HG02642 (cell line): Measurements from ENCODE around the gene SFXN5.

ENCODE experiments used
- ATAC-seq: cut with Tn5 transposase; IDR thresholded peaks from one replicate; pipeline ENCODE4 v1.9.1; 2021; ENCODE audit warnings: mild to moderate bottlenecking; ENCODE audit not compliant: unreplicated experiment, poor library complexity

SFXN5 gene

DNA sequence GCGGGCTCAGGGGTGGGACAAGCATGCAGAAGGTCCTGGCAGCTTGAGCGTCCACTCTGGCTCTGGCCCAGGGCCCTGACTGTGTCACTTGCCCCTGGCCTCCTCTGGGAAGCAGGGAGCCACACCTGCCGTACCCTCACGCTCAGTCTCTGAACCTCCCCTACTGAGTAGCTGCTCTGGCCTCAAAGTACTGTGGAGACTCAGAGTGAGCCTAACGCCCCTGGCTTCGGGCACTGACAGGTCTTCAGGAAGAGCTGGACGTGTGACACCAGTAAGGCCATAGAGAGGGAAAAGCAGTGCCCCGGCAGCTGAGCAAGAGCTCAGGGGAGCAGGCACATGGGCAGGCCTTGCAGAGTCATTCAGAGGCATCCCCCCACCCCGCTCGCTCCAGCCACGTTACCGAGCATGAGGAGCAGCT lies 73.3 kb downstream of the SFXN5 start:
- ATAC-seq, result no peak

DNA sequence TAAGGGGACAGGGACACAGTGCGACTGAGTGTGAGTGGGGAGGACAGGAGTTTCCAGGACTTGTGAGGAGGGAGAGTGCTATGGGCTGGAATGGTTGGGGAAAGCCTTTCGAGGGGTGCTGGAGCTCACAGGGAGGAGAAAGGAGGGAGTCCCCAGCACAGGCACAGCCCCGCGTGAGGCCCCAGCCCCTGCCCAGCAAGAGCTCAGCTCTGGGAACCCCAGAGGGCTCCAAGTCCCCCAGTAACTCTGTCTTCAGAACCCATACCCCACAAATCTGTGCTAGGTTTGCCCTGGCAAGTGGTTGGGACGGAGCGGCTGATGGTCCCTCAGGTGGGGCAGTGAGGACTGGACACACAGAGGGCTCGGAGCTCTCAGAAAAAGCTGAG lies 75.4 kb downstream of the SFXN5 start:
- no peak for ATAC-seq

DNA sequence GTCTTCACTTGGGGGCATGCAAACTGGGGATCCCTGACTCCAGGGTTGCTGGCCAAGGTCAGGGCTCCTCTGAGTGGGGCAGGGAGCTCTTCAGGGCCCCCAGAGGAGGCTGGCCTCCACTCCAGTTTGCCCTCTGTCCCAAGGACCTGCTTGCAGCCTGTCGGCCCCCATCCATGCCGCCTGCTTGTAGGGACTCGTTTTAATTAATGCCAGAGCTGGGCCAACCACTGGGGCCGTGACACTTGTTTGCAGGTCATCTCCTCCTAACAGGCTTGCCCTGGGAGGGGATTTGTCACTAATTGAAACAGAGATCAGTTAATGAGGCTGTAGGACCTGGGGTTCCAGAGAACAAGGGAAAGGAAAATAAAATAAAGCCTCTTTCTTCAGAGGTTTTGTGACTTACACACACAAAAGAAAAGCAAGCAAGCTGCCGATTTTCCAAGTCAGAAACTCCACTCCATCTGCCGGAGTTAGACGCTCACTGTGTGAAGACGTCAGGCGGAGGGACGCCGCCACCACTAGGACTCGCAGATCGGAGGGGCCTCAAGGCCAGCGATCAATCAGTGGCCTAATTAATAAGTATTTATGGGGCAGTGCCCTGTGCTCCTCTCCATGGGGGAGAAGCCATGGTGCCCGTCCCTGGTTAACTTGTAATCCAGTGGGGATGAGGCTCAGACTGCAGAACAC lies 75.9 kb downstream of the SFXN5 start:
- no peak for ATAC-seq

DNA sequence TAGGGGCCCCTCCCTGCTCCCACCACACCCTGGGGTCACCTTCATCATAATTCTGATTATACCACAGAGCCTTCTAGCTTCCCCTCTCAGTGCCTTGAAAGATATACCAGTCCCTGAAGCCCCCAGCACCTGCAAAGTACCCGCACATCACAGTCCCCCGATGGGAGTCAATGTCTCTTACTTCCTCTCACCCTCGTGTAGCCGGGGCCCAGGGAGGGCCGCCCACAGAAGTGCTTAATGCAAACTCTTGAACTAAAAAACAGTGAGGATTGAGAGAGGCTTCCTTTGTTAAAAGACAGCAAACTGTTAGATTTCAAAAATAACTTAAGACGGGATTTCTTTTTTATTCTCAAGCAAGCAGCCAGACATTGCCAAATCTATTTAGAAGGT lies 76.5 kb downstream of the SFXN5 start:
- ATAC-seq, result no peak

DNA sequence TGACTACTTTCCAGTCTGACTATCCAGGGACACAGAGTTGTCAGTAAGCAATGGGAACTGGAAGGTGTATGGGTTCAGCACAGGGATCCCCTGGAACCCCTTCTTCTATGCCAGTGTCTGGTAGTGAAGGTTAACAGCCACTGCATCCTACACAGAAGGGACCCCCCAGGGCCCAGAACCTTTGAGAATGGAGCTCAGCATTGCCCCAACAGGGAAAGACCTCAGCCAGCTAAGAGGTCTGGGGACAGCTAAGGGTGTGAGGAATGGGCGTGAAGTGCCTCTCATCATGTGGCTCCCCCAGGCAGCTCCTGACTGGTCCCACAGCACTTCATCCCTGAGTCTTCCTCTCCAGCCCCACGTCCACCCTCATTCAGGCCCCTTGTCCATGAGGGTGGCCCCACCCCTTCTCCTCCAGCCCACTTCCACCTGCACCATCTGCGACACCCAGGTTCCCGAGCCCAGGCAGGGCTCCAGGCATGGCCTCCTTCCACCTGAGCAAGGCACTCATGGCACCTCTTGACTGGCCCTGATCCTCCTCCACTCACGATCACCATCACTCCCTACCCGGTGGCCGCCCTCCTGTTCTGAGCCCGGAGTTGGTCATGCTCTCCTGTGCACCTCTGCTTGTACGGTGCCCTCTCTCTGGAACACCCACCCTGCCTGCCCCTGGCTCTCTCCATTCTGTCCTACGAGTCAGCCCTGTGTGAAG lies 77.1 kb downstream of the SFXN5 start:
- ATAC-seq, result no peak

DNA sequence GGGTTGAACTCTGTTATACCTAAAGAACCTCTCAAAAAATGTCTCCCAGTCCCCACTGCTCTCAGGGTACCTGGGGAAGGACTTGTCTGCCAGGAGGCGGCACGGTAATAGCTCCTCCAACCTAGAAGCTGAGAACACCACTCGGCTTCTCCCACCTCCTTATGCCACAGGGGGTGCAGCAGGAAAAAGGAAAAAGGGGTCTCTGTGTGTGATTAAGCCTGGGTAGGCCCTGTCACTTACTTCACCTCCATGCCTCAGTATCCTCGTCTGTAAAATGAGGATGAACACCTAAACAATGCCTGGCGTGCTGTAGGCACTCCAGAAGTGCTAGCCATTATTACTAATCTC lies 77.6 kb downstream of the SFXN5 start:
- no peak for ATAC-seq

DNA sequence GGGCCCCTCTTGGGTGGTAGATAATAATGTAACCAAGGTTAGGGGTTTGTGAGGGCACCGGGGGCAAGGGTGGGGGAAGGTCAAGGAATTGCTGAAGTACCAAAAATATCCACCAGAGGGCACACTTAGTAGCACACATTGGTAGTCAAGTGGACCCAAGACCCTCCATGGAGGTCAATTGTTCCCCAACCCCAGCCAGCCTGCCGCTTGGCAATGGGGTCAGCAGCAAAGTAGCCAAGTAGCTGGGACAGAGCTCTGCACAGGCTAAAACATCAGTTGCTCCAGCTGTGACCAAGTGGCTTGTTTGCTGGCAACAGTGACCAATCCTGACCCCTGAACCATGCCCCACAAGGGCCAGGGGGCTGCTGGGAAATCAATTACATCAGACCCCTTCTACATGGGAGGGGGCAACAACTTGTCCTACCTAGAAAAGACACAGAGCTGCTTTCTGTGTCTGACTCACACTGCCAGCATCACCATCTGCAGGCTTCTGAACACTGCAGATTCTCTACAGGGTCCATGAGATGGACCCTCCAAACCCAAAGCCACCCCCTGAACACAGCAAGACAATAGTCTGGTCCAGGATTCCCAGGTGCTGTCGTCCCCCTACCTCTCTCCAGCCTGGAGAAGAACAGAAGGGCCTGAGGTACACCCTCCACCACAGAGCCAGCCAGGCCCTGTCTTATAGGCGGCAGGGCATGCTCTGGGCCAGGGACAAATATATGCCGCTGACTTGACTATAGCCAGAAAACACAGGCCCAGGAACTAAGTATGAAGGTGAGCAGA lies 78.2 kb downstream of the SFXN5 start:
- ATAC-seq, result no peak

DNA sequence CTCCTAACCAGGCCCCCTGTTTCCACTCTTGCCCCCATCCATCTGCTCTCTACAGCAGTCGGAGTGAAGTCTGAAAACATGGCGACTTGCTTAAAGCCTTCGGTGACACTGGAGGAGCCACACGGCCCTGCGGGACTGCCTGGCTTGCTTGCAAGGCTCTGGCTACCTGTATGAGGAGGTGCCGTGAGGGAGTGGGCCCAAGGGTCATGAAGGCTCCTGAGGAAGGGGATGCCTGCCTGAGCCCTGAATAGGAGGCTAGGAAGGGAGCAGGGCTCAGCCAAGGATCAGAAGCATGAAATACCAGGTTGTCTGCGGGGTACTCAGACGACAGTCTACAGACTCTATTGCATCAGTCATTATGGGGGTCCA lies 78.8 kb downstream of the SFXN5 start:
- ATAC-seq, result no peak

DNA sequence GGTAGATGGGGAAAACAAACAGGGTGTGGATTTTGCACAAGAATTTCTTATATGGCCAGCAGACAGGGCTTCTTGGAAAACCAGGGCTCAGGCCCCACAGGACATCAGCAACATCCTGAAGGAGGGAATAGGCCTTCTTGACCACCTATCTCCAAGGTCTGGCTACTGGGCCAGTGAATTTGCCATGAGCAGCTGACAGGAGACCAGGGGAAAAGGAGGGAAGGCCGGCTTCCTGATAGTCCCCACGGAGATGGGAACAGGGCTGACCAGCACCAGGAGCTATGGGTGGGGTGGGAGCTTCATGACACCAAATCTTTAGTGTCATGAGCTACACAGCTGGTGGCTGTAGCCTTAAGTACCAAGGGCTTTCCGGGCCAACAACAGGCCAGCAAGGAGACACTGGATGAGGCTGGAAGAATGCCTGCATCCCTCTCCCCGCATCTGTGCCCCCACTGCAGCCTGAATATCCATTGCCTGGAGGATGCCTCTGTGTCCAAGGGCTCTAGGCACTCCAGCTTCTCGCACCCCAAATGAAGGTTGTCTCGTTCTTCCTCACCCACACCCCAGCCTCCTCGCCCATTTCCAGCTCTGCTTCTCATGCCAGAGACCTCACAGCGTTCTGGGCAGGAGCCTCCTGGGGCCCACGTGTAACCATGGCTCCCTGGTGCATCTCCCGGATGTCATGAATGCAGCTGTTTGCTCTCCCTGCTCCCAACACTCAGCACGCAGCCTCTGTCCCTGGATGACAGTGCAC lies 79.4 kb downstream of the SFXN5 start:
- no peak for ATAC-seq

DNA sequence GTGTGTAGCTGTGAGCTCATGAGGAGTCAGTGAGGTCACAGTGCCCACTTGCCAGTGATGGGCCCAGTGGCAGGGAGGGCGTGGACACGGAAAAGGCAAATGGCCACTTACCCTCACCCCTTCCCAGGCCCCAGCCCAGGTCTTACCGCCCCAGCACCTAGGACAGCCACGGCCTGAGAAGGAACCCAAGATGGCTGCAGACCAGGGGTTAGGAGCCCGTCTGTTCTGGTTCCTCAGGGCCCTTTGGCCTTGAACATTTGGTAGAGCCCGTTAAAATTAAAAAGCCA lies 80.1 kb downstream of the SFXN5 start:
- ATAC-seq, result no peak

DNA sequence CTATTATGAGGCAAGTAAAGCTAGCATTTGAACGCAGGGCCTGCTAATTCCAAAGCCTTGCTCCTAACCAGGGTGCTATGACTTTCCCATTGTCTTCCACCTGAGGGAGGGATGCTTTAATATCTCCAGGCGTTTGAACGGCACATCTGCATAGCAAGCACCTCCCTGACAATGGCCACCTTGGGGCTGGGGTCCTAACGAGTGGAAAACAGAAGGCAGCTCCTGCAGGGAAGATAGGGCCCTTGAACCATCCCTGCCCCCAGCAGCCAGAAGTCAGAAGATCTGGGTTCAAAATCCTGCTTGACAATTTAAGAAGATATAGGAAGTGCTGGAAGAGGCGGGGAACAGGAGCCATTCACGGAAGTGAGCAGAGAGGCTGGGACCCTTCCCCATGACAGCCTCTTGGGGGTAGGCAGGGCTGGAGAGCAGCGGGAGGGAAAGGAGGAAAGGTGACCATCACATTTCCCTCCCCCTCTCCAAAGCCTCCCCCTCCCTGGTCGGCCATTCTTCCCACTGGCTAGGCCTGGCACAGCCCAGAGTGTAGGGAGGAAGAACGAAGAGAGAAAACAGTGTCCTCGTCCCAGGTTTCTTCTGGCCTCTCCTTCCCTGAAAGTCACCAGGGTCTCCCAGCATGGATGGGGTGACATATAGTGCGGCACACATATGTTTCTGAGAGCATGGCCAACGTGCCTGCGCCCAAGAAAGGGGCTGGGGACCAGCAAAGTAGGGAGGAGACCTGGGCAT lies 80.6 kb downstream of the SFXN5 start:
- no peak for ATAC-seq

DNA sequence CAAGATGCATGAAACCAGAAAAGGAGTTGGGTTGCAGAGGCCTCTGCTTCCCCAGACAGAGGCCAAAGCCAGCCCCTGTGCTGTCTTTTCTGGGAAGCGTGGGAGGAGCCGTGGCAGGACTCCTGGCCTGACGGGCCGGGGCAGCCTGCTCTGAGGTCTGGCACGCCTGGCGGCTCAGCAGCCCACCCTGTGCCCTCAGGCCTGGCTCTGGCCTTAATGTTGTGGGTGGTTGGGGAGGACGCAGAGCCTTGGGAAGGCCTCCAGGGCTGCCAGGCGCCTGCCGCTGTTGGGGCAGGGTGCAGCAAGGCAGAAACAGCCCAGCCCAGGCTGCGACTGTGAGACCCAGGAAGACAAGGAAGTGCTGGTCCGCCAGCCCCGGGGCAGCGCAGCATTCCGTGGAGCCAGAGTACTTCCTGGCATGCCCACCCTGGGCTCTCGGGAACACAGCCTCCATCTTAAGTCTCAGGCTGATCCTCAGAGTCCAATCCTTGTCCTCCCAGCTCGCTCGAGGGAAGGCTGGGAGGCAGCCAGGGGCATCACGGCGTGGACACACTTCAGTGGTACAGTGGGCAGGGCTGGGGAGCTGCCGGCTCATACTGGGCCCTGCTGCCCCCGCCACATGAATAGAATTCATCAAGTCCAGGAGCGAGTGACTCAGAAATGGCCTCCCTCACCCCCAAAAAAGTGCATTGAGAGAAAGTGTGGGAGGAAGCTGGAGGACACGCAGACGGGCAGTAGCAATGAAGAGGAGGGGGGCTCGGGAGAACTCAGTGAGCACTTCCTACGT lies 81.5 kb downstream of the SFXN5 start:
- ATAC-seq, result no peak

DNA sequence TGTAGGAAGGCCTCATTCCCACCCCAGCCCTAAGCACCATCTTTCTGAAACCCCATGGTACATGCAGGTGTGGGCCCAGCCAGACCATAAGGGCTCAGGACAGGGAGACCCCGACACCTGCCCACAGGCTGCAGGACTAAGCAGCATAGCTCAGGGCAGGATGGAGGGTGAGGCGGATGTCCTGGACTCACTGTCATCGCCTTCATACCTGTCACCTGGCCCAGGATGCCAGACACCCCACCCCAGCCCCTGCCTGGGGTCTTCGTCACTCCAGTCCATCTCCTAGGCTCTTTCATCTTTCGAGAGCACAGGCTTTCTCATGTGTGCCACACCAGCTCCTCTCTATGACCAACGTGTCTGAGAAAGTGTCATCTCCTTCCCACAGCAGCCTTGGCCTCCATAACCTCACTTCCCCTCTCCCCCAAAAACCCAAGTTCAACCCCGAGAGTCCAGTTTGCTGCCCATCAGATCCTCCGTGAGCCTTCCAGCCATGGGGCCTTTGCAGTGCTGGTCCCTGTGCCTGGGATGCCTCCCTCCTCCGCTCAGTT lies 82.7 kb downstream of the SFXN5 start:
- no peak for ATAC-seq

DNA sequence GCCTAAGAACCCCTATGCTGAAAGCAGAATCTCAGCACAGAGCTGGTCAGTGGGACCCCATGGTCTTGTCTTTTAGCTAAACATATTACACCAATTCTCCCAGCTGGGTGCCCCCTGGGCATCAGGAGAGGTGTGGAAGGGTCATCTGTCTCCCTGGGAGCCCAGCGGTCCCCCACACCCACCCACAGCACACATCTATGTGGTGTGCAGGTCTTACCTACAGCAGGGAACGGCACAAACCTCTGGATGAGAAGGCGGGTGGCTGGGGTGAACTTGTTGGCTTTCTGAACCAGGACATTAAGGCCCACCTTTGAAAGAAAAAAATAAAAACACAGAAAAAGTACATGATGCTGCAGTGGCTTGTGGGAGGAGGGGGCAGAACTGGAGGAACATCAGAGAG lies 83.5 kb downstream of the SFXN5 start:
- no peak for ATAC-seq

DNA sequence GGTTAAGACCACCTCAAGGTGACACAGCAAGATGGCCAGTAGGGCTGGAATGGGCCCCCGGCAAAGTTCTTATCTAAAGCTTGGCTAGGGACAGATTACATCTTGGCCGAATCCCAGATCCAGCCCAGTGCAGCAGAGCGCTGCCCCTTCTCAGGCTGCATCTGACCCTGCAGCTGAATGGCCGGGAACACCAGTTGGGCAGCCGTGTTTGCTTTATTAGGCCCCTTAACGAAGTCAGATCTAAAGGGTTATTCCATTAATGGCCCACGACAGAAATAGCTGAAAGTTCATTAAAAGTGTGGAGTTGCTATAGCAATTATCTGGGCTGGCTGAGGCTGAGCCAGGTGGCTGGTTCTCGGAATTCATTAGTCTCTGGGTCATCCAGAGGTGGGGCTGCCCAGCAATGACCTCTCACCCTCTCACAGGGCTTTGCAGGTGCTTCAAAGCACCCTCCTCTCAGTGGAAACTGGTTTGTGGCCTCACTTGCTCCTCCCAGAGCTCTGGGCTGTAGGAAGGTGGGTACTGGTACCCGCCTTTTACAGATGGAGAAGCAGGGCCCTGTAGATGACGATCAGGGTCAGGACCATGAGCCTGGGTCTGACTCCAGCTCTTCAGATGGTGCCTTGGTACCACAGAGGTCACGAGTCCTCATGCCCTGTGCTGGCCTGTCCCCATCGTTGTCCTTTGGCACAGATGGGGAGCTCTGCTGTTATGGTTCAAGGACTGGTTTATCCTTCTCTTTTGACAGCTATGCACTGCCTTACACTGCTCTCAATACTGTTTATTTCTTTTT lies 85.4 kb downstream of the SFXN5 start:
- ATAC-seq, result no peak

DNA sequence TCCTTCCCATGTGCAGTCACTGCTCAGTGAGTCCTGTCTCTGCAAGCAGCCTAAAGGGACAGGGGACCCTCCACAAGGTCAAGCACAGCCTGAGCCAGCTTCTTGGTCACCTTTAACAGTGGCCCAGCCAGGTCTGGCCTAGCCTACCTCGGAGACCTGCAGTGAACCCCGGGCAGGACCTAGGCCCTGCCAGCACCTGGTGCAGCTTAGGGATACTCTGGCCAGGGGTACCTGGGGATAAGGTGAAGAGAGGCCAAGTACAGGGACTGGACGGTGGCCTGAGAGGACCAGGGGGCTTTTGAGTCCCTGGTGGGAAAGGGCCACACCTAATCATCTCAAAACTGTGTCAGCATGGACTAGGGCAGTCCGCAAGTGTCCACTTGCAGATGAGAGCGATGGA lies 86.4 kb downstream of the SFXN5 start:
- ATAC-seq, result no peak

DNA sequence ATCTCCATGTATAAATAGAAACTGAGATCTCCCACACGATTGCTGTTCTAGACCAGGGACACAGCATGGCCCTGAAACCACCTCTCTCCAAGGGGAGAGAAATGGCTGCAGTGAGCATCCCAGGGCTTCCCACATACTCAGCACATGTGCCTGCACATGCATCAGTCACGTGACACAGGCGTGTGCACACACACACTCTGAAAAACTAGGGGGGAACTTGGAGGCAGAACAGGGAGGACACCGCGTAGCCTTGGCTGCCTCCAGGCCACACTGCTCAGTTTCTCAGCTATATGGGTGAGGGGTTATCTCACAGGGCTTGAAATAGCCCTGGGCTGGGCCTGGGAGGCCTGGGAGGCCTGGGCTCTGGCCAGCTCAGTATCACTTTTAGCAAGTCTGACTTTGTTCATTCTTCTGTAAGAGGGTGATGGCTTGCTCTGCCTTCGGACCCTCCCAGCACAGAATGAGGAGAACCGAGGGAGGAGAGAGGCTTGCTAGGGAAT lies 87.3 kb downstream of the SFXN5 start:
- ATAC-seq, result no peak

DNA sequence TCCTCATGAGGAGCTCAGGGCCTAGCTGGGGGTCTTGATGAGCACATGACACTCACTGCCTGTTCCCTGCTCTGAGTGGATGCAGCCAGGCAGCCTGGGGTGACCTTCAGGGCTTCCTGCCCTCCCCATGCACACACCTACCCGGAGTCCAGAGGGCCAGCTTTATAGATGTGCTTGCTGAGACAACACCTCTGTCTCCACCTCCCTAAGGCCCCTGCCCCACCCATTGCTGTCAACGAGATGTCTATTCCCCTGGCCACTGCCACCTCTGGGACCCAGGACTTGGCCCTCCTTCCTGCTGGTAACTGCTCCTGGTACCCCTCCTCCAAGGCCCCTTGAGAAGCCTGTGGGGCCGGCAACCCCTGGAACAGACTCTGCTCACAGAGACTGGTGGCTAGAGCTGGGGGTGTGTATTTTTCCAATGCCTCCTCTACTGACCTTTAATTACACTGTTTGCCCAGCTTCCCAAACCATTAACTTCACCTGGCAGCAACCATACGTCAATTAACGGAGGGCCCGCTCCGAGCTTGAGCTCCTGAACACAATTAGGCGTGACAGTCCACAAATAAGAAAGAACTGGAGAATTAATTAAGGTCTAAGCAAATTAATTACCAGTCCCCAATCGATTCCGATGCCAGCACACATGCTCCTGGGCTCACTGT lies 87.9 kb downstream of the SFXN5 start:
- ATAC-seq, result no peak
